Psoas muscle (tissue), 8 donors: ENCODE measurements around the gene FMN2. TPM values are rescaled to one million over a fixed set of nuclear protein-coding genes. Genes with fewer than 3 reads are reported as not detected.

ENCODE experiments used
- ATAC-seq, 4 donors: fragments of 200-7000 bp; cut with Tn5 transposase; one replicate each; pipeline ENCODE4 v1.9.1; 2020; ENCODE audit warnings: moderate library complexity in 3 of 4, mild to moderate bottlenecking in 2 of 4
- DNase-seq, 2 donors: peaks; one replicate each; pipeline ENCODE4 v3.0.0-alpha.2; 2020
- H3K27ac ChIP-seq: fragments of 200-600 bp; one replicate; pipeline ENCODE4 v1.8.0; 2022
- H3K27me3 ChIP-seq, 3 donors: fragments of 200-600 bp in 1 of 3; one replicate each; pipeline versions ENCODE4 v1.6.1 to v1.8.0; 2013 to 2022; ENCODE audit warnings: low read length in 2 of 3, mild to moderate bottlenecking in 2 of 3, moderate library complexity in 1 of 3; ENCODE audit not compliant: insufficient read depth in 3 of 3
- H3K36me3 ChIP-seq, 2 donors: fragments of 200-600 bp in 1 of 2; one replicate each; pipeline versions ENCODE4 v1.6.1 to v1.8.0; 2013 to 2022; ENCODE audit warnings: low read depth in 1 of 2, mild to moderate bottlenecking in 1 of 2, moderate library complexity in 1 of 2; ENCODE audit not compliant: insufficient read depth in 1 of 2
- H3K4me1 ChIP-seq: fragments of 200-600 bp; one replicate; pipeline ENCODE4 v1.8.0; 2022
- H3K4me3 ChIP-seq: fragments of 200-600 bp; one replicate; pipeline ENCODE4 v1.8.0; 2022; ENCODE audit warnings: mild to moderate bottlenecking
- H3K9me3 ChIP-seq: fragments of 200-600 bp; one replicate; pipeline ENCODE4 v1.8.0; 2022
- CTCF ChIP-seq: fragments of 200-600 bp; IDR thresholded peaks from one replicate; pipeline ENCODE4 v1.8.0; 2022; ENCODE audit warnings: antibody characterized with exemption
- WGBS, 3 donors: extraction: QIAGEN DNeasy Blood & Tissue Kit; methylation state at CpG; one replicate each; pipeline versions ENCODE4 v1.1.6 to v1.1.7; 2013; 5-methylcytosine and 5-hydroxymethylcytosine counted together
- intact Hi-C, 2 donors: fragments of 100-400 bp; cut with DNase I; formaldehyde crosslinking; loops; one replicate each; pipeline versions ENCODE4 v1.11.0 to v1.14.2; 2022
- polyA plus RNA-seq, 3 donors: library from polyadenylated mRNA; stranded (reverse); fragments of 200-250 nt; gene quantifications; one replicate each; pipeline ENCODE4 v1.2.3, GENCODE V29; 2013
- total RNA-seq, 4 donors: library from RNA; stranded (reverse); fragmentation: NEBNext Ultra II Directional in 2 of 4; extraction: Animal tissue kit (Norgen Biotek cat#: 25700) in 2 of 4; gene quantifications; one replicate each; pipeline versions ENCODE4 v1.2.1 to v1.2.4, GENCODE V29; 2021 to 2023
- donor health status: healthy with polysubstance abuse.
- donor health status: DM: no; HTN: no; CAD: no; lungs with moderate emphysema.
- donor health status: Bipolar disorder and iron deficiency.
- donor health status: healthy.
- donor health status: DM: yes; HTN: yes; CAD: no.
- donor health status: DM: no; HTN: no; CAD: no.
- donor health status: DM: no; HTN: no; CAD: no.
- donor health status: DM: yes; HTN: yes; CAD: no.

The FMN2 gene
- total and polyA plus RNA-seq, 7 donors, result 0.15 to 1.1 (median 0.52) TPM; not detected in 2

DNA sequence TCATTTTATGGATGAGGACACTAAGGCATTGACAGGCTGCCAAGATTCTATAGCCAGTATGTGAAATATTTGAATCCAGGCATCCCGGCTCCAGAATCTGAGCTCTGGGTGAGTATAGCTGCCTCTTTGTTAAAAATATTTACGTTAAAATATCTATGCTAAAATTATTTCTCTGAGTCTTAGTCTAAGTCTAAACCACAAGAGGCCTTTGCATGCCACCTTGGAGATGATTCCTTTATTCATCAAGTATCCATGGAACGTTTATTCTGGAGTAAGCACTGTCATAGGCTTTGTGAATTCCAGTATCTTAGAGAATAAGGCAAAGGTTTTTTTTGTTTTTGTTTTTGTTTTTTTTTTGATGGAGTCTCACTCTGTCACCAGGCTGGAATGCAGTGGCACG, 403.9 kb downstream of the FMN2 start:
- H3K27ac ChIP-seq, result no peak overlapping the region
- intact Hi-C loops, result no loop called here
- H3K9me3 ChIP-seq, result no peaks in the 10 kb centered on the region
- no peak overlapping the region for H3K4me3 ChIP-seq
- WGBS, 3 donors, result 47 to 63% (median 49%) methylated on average over 4 of the region's 4 CpGs
- no peaks in the 10 kb centered on the region for H3K36me3 ChIP-seq
- no peaks in the 10 kb centered on the region for H3K4me1 ChIP-seq
- H3K27me3 ChIP-seq, result no peaks in the 10 kb centered on the region
- TF ChIP-seq CTCF, result no peak
- DNase-seq (no peak), ATAC-seq (no peak)

GRCh38 chr1:240496356-240496755, 404.7 kb downstream of the FMN2 start:
- no peak for DNase-seq
- no peak for TF ChIP-seq CTCF
- intact Hi-C loops, result no loop called here
- Histone ChIP-seq H3K4me1 (no peaks in the 10 kb centered on the region), H3K9me3 (no peaks in the 10 kb centered on the region), H3K27ac (no peak overlapping the region), H3K27me3 (no peaks in the 10 kb centered on the region), H3K4me3 (no peak overlapping the region), H3K36me3 (no peaks in the 10 kb centered on the region)
- no peak for ATAC-seq
- WGBS, 3 donors, result 83 to 90% (median 84%) methylated on average over 7 of the region's 7 CpGs

GRCh38 chr1:240496941-240497340, 405.3 kb downstream of the FMN2 start:
- no peak overlapping the region for H3K27ac ChIP-seq
- H3K27me3 ChIP-seq, result no peaks in the 10 kb centered on the region
- H3K9me3 ChIP-seq, result no peaks in the 10 kb centered on the region
- no peaks in the 10 kb centered on the region for H3K36me3 ChIP-seq
- intact Hi-C loops, result no loop called here
- H3K4me1 ChIP-seq, result no peaks in the 10 kb centered on the region
- no peak overlapping the region for H3K4me3 ChIP-seq
- TF ChIP-seq CTCF, result no peak
- WGBS, 3 donors, result 84% methylated on average over 5 of the region's 5 CpGs
- ATAC-seq, result no peak
- no peak for DNase-seq

- ATAC-seq, result no peak
- no peaks in the 10 kb centered on the region for H3K4me1 ChIP-seq
Measured at GRCh38 chr1:240497908-240498307, 406.2 kb downstream of the FMN2 start.

More at GRCh38 chr1:240497908-240498307, 406.2 kb downstream of the FMN2 start:
- WGBS, 3 donors, result 52 to 57% (median 52%) methylated on average over 4 of the region's 4 CpGs
- no peak overlapping the region for H3K4me3 ChIP-seq
- no peak overlapping the region for H3K27ac ChIP-seq
- H3K9me3 ChIP-seq, result no peaks in the 10 kb centered on the region
- H3K36me3 ChIP-seq, result no peaks in the 10 kb centered on the region
- intact Hi-C loops, result no loop called here
- DNase-seq, result no peak
- TF ChIP-seq CTCF, result no peak
- no peaks in the 10 kb centered on the region for H3K27me3 ChIP-seq
